GM18861 (cell line): ENCODE results near the gene SLC16A3.
"Not testable (repeated sequence)": the region's sequence is repeated elsewhere in the genome, so short reads cannot be mapped to it uniquely, and the experiment has no call there.

ENCODE experiments used
- ATAC-seq: cut with Tn5 transposase; IDR thresholded peaks from one replicate; pipeline ENCODE4 v1.9.1; 2021; ENCODE audit not compliant: unreplicated experiment

Gene SLC16A3

GRCh38 chr17:82245134-82246039 lies 16.5 kb downstream of the SLC16A3 start:
- no peak for ATAC-seq

- no peak for ATAC-seq
Measured at GRCh38 chr17:82246040-82246364, 17.2 kb downstream of the SLC16A3 start.

- ATAC-seq = no peak
Measured at GRCh38 chr17:82246365-82247181, 17.7 kb downstream of the SLC16A3 start.

GRCh38 chr17:82247182-82247823 lies 18.5 kb downstream of the SLC16A3 start:
- ATAC-seq = no peak

- no peak for ATAC-seq
Measured at GRCh38 chr17:82247856-82248671, 19.2 kb downstream of the SLC16A3 start.

GRCh38 chr17:82248815-82249674 lies 20.2 kb downstream of the SLC16A3 start:
- no peak for ATAC-seq

- no peak for ATAC-seq
Measured at GRCh38 chr17:82249896-82250581, 21.2 kb downstream of the SLC16A3 start.

GRCh38 chr17:82250868-82251500 lies 22.1 kb downstream of the SLC16A3 start:
- ATAC-seq = no peak

- ATAC-seq = no peak
Measured at GRCh38 chr17:82252511-82253178, 23.8 kb downstream of the SLC16A3 start.

GRCh38 chr17:82253179-82253544 lies 24.3 kb downstream of the SLC16A3 start:
- ATAC-seq = no peak

- ATAC-seq = not testable (repeated sequence)
Measured at GRCh38 chr17:82254096-82254495, 25.3 kb downstream of the SLC16A3 start.

- ATAC-seq = not testable (repeated sequence)
Measured at GRCh38 chr17:82254746-82255145, 25.9 kb downstream of the SLC16A3 start.

- ATAC-seq = no peak
Measured at GRCh38 chr17:82255402-82255972, 26.6 kb downstream of the SLC16A3 start.

GRCh38 chr17:82256242-82256885 lies 27.5 kb downstream of the SLC16A3 start:
- no peak for ATAC-seq

GRCh38 chr17:82257473-82257872 lies 28.6 kb downstream of the SLC16A3 start:
- no peak for ATAC-seq

GRCh38 chr17:82258555-82258954 lies 29.7 kb downstream of the SLC16A3 start:
- ATAC-seq = no peak
